Common myeloid progenitor, CD34-positive (primary cell): ENCODE data around the gene DCAF8.
"Not testable (repeated sequence)": the region's sequence is repeated elsewhere in the genome, so short reads cannot be mapped to it uniquely, and the experiment has no call there.

Experiments
- CTCF ChIA-PET: fragments of 350-600 bp; sonication (Branson Sonifier 250); formaldehyde crosslinking; loops from one replicate; lab custom pipeline; 2021; ENCODE audit warnings: antibody characterized with exemption; lab: Charles Lee
- POLR2A ChIA-PET: fragments of 350-600 bp; sonication (Branson Sonifier 250); formaldehyde crosslinking; loops from one replicate; lab custom pipeline; 2021; ENCODE audit warnings: antibody characterized with exemption; lab: Charles Lee
- DNase-seq, 3 donors: peaks; one replicate each; pipeline versions ENCODE4 v3.0.0 to v3.0.0-alpha.2; 2013
- H3K27ac ChIP-seq, 2 experiments: 1 replicate in 1 of 2; 2 replicates in 1 of 2; pipeline ENCODE4 v1.7.0; 2013; ENCODE audit warnings: inconsistent platforms in 2 of 2, low read length in 2 of 2, mild to moderate bottlenecking in 2 of 2, low read depth in 1 of 2, moderate library complexity in 1 of 2; ENCODE audit not compliant: severe bottlenecking in 2 of 2, insufficient read depth in 1 of 2, poor library complexity in 1 of 2
- H3K27me3 ChIP-seq, 5 experiments: replicated peaks in 2 of 5; 1 replicate in 3 of 5; 2 replicates in 2 of 5; pipeline versions ENCODE4 v1.6.1 to v1.7.0; 2013; ENCODE audit warnings: low read length in 4 of 5, mild to moderate bottlenecking in 2 of 5, moderate library complexity in 2 of 5, inconsistent platforms in 1 of 5; ENCODE audit not compliant: insufficient read depth in 5 of 5, control insufficient read depth in 4 of 5
- H3K36me3 ChIP-seq, 4 experiments: 1 replicate in 2 of 4; 2 replicates in 2 of 4; pipeline versions ENCODE4 v1.6.1 to v1.7.0; 2013; ENCODE audit warnings: low read length in 3 of 4, control low read depth in 1 of 4, mild to moderate bottlenecking in 1 of 4; ENCODE audit not compliant: control insufficient read depth in 4 of 4, insufficient read depth in 4 of 4
- H3K4me1 ChIP-seq, 4 experiments: 1 replicate in 3 of 4; 2 replicates in 1 of 4; pipeline versions ENCODE4 v1.6.1 to v1.7.1; 2013; ENCODE audit warnings: low read length in 3 of 4, mild to moderate bottlenecking in 3 of 4, control low read depth in 1 of 4, inconsistent platforms in 1 of 4, moderate library complexity in 1 of 4; ENCODE audit not compliant: control insufficient read depth in 4 of 4, insufficient read depth in 4 of 4; ENCODE audit errors: control extremely low read depth in 1 of 4
- H3K4me3 ChIP-seq, 7 experiments: 1 replicate in 4 of 7; 2 replicates in 3 of 7; pipeline versions ENCODE4 v1.5.1 to v1.7.0; 2013; ENCODE audit warnings: mild to moderate bottlenecking in 7 of 7, low read length in 6 of 7, moderate library complexity in 6 of 7, inconsistent platforms in 2 of 7, low read depth in 2 of 7, control low read depth in 1 of 7; ENCODE audit not compliant: insufficient read depth in 4 of 7, control insufficient read depth in 1 of 7; ENCODE audit errors: extremely low read depth in 1 of 7
- H3K9me3 ChIP-seq, 5 experiments: 1 replicate in 4 of 5; 2 replicates in 1 of 5; pipeline versions ENCODE4 v1.6.1 to v1.7.1; 2013; ENCODE audit warnings: low read length in 4 of 5, mild to moderate bottlenecking in 2 of 5, inconsistent platforms in 1 of 5, low read depth in 1 of 5, moderate library complexity in 1 of 5; ENCODE audit not compliant: control insufficient read depth in 4 of 5, insufficient read depth in 2 of 5; ENCODE audit errors: control extremely low read depth in 1 of 5
- WGBS: methylation state at CpG from one replicate; pipeline ENCODE4 v1.1.5; 2013; ENCODE audit not compliant: insufficient coverage; 5-methylcytosine and 5-hydroxymethylcytosine counted together

DCAF8 gene

DNA sequence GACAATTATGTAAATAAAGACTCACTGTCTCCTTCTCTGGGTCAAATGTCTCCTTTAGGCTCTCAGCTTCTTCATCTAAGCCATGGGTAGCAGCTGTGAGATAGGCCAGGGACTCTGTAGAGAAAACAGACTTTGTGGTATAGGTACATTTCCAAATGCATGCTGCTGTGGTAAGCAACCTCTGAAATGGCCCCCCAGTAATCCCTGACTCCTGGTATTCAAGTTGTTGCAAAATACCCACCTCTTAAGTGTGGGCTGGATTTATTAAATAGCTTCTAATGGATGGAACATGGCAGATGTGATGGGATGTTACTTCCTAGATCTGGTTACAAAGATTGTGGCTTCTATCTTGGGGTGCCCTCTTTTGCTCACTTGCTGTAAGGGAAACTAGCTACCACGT, 33.7 kb upstream of the DCAF8 start:
- H3K9me3 ChIP-seq = no peaks in the 10 kb centered on the region
- no peaks in the 10 kb centered on the region for H3K27me3 ChIP-seq
- H3K4me1 ChIP-seq = no peaks in the 10 kb centered on the region
- H3K27ac ChIP-seq = no peak overlapping the region
- DNase-seq = no peak
- WGBS = 86% methylated on average over 1 of the region's 1 CpG
- CTCF ChIA-PET = interaction anchor here (0.5 to 1.3 kb wide), 7 partner anchors 9 to 148 kb away, joined by 3 to 4 read pairs (median 3); no protein-coding TSS in a partner anchor
- POLR2A ChIA-PET = no interaction called here
- peaks cover 32 to 86% (median 71%) of the 10 kb centered on the region in 4 experiments for H3K36me3 ChIP-seq
- no peak overlapping the region for H3K4me3 ChIP-seq

DNA sequence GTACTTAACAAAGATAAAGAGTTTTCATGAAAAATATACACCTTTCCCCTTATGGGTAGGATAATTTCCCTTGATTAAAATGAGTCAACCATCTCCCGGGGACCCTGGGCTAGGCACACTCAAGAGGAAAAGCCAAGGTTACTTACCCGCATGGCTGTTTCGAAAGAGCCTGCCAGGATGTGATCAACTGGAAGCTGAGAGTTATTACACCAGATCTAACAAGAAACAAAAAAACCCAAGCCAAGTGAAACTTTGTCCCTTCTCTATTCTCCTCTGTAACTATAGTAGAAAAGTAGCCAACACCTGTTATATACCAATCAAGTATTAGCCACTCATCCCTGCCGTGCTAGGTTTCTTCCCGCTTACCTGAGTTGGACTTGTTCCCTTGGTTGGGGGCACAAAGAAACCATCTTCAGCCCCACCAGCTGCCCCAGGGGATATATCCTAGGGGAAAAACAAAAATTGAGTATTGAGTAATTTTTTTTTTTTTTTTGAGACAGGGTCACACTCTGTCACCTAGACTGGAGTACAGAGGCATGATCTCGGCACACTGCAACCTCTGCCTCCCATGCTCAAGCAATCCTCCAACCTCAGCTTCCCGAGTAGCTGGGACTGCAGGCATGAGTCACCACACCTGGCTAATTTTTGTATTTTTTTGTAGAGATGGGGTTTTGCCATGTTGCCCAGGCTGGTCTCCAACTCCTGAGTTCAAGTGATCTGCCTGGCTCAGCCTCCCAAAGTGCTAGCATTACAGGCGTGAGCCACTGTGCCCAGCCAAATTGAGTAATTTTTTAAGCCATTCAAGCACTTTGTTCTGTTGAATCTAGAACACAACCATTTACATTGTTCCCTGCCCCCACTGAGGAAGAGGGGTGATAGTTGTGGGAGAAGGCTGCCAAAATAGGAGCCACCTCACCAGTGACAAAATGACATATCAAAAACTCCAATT, 30.9 kb upstream of the DCAF8 start:
- H3K4me3 ChIP-seq = no peak overlapping the region
- 93% methylated on average over 2 of the region's 8 CpGs for WGBS
- peaks cover 39 to 93% (median 77%) of the 10 kb centered on the region in 4 experiments for H3K36me3 ChIP-seq
- no peak for DNase-seq
- CTCF ChIA-PET = interaction anchor here (0.6 to 7.9 kb wide), 17 partner anchors 9 to 190 kb away, joined by 3 to 63 read pairs (median 10); partner anchors contain the start of genes CASQ1 and DCAF8
- H3K9me3 ChIP-seq = no peaks in the 10 kb centered on the region
- H3K27ac ChIP-seq = no peak overlapping the region
- no peaks in the 10 kb centered on the region for H3K27me3 ChIP-seq
- no peaks in the 10 kb centered on the region for H3K4me1 ChIP-seq
- POLR2A ChIA-PET = no interaction called here

GRCh38 chr1:160291248-160292220, 29.2 kb upstream of the DCAF8 start:
- Histone ChIP-seq H3K27ac (no peak overlapping the region), H3K4me3 (no peak overlapping the region), H3K9me3 (no peaks in the 10 kb centered on the region), H3K4me1 (no peaks in the 10 kb centered on the region), H3K27me3 (no peaks in the 10 kb centered on the region), H3K36me3 (peaks cover 34 to 77% (median 64%) of the 10 kb centered on the region in 4 experiments)
- CTCF ChIA-PET = interaction anchor here (0.6 to 7.9 kb wide), 49 partner anchors 7 to 222 kb away, joined by 3 to 63 read pairs (median 5); partner anchors contain the start of genes CASQ1, DCAF8, IGSF8 and KCNJ10
- POLR2A ChIA-PET = interaction anchor here (1.4 kb wide), 2 partner anchors 29 to 84 kb away, joined by 3 to 5 read pairs; partner anchors contain the start of gene DCAF8
- DNase-seq = peak; percentile 71 to 90 (median 86)
- 75% methylated on average over 5 of the region's 11 CpGs for WGBS

DNA sequence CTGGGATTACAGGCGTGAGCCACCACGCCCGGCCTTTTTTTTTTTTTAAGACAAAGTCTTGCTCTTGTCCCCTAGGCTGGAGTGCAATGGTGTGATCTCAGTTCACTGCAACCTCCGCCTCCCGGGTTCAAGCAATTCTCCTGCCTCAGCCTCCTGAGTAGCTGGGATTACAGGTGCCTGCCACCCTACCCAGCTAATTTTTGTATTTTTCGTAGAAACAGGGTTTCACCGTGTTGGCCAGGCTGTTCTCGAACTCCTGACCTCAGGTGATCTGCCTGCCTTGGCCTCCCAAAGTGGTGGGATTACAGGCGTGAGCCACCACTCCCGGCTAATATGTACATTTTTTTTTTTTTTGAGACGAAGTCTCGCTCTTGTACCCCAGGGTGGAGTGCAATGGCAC, 25.4 kb upstream of the DCAF8 start:
- H3K27ac ChIP-seq, H3K27me3 ChIP-seq, H3K9me3 ChIP-seq, H3K4me3 ChIP-seq, DNase-seq, POLR2A ChIA-PET: not testable (repeated sequence)
- peaks cover 21 to 46% (median 35%) of the 10 kb centered on the region in 4 experiments for H3K36me3 ChIP-seq
- peaks cover 8 to 17% (median 13%) of the 10 kb centered on the region in 4 experiments for H3K4me1 ChIP-seq
- CTCF ChIA-PET = interaction anchor here (0.9 to 7.9 kb wide), 9 partner anchors 9 to 185 kb away, joined by 3 to 63 read pairs (median 5); partner anchors contain the start of gene DCAF8
- WGBS = 98% methylated on average over 10 of the region's 12 CpGs

GRCh38 chr1:160285506-160285905, 23.2 kb upstream of the DCAF8 start:
- peaks cover 8 to 17% (median 13%) of the 10 kb centered on the region in 4 experiments for H3K4me1 ChIP-seq
- peaks cover 18 to 40% (median 31%) of the 10 kb centered on the region in 4 experiments for H3K36me3 ChIP-seq
- peak overlapping the region in 6 of 7 experiments; percentile 82 to 99 (median 94) for H3K4me3 ChIP-seq
- no peaks in the 10 kb centered on the region for H3K27me3 ChIP-seq
- peak overlapping the region in 1 of 2 experiments; percentile 92 for H3K27ac ChIP-seq
- WGBS = 84% methylated on average over 23 of the region's 23 CpGs
- no peaks in the 10 kb centered on the region for H3K9me3 ChIP-seq
- DNase-seq = no peak
- ChIA-PET CTCF (interaction anchor here (0.7 to 2.2 kb wide), 5 partner anchors 9 to 200 kb away, joined by 3 to 9 read pairs (median 3); no protein-coding TSS in a partner anchor), POLR2A (interaction anchor here (0.6 to 0.9 kb wide), 2 partner anchors 87 to 182 kb away, joined by 5 read pairs; no protein-coding TSS in a partner anchor)

DNA sequence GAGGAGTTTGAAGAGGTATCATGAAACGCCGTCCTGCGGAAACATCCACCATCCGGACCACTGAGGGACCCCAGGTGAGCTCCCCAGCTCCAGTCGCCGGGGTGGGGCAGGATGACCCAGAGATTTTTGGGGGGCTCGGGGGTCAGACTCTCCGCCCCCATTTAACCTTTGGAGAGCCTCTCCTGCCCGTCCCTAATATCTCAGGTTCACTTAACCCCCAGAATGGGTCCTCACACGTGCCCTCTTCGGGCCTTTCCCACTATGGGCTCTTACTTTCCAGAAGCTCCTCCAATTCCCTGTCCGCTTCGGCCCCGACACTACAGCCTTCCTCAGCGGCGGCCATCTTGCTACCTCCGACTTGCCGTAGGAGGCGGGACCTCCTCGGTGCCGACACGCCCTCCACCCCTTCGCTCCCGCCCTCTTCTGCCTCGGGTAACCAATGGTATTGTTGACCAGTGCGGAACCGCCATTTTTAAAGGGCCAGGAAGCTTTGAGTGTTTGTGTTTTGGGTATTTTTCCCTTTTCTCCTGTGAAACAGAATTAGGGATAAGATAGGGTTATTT, 22.5 kb upstream of the DCAF8 start, which contains the start of gene PEX19:
TSS of gene PEX19 (minus strand) at position 352 of the 563 bp plus-strand sequence. CDS start at position 343, 9 bp downstream.
- peaks cover 16 to 40% (median 31%) of the 10 kb centered on the region in 4 experiments for H3K36me3 ChIP-seq
- peak; percentile 92 to 96 (median 95) for DNase-seq
- peak within 1 kb of the TSS; percentile 71 to 92 for H3K27ac ChIP-seq
- H3K27me3 ChIP-seq = no peaks in the 10 kb centered on the region
- peak within 1 kb of the TSS; percentile 71 to 99 (median 89) for H3K4me3 ChIP-seq
- peaks cover 8 to 17% (median 13%) of the 10 kb centered on the region in 4 experiments for H3K4me1 ChIP-seq
- POLR2A ChIA-PET = interaction anchor here (0.6 to 1.1 kb wide), 4 partner anchors 9 to 181 kb away, joined by 3 to 5 read pairs (median 5); no protein-coding TSS in a partner anchor
- H3K9me3 ChIP-seq = no peaks in the 10 kb centered on the region
- CTCF ChIA-PET = interaction anchor here (0.7 to 2.2 kb wide), 8 partner anchors 7 to 199 kb away, joined by 3 to 9 read pairs (median 3); no protein-coding TSS in a partner anchor
- WGBS = 0% methylated on average over 24 of the region's 27 CpGs
